ENCODE results near the gene WDR19.

The WDR19 gene

DNA sequence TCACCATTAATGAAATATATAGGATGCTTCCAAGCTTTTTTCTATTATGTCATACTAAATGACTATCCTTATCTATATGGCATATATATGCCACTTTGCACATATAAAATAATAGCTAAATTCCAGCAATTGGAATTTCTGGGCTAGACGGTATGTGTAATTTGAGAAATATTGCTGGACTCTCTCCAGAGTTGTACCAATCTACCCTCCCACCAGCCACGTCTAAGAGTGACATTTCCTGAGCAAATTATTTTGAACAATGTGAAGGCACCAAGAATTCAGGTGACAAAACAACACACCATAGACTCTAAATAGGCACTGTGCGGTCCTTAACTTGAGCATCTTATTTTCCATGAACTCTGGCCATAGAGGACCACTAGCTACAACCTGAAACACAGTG lies 121.5 kb downstream of the WDR19 start:
- H3K4me3 ChIP-seq (ENCODE audit: low read length) = no peak overlapping the region
- peaks cover 68% of the 10 kb centered on the region for H3K36me3 ChIP-seq (ENCODE audit: control insufficient read depth, low read depth, low read length)
- H3K9ac ChIP-seq (ENCODE audit: low read length) = no peak overlapping the region
- no peak overlapping the region for H3K27ac ChIP-seq (ENCODE audit: low read length)
- no peaks in the 10 kb centered on the region for H3K9me3 ChIP-seq (ENCODE audit: control insufficient read depth, low read depth, low read length)
- H3K4me1 ChIP-seq (ENCODE audit: control insufficient read depth, low read depth, low read length) = no peaks in the 10 kb centered on the region
- H3K27me3 ChIP-seq (ENCODE audit: control insufficient read depth, insufficient read depth, low read length) = no peaks in the 10 kb centered on the region

GRCh38 chr4:39304651-39305050 lies 122.3 kb downstream of the WDR19 start:
- no peaks in the 10 kb centered on the region for H3K4me1 ChIP-seq (ENCODE audit: control insufficient read depth, low read depth, low read length)
- H3K36me3 ChIP-seq (ENCODE audit: control insufficient read depth, low read depth, low read length) = peaks cover 69% of the 10 kb centered on the region
- H3K27ac ChIP-seq (ENCODE audit: low read length) = no peak overlapping the region
- H3K9ac ChIP-seq (ENCODE audit: low read length) = no peak overlapping the region
- no peaks in the 10 kb centered on the region for H3K9me3 ChIP-seq (ENCODE audit: control insufficient read depth, low read depth, low read length)
- no peaks in the 10 kb centered on the region for H3K27me3 ChIP-seq (ENCODE audit: control insufficient read depth, insufficient read depth, low read length)
- no peak overlapping the region for H3K4me3 ChIP-seq (ENCODE audit: low read length)

DNA sequence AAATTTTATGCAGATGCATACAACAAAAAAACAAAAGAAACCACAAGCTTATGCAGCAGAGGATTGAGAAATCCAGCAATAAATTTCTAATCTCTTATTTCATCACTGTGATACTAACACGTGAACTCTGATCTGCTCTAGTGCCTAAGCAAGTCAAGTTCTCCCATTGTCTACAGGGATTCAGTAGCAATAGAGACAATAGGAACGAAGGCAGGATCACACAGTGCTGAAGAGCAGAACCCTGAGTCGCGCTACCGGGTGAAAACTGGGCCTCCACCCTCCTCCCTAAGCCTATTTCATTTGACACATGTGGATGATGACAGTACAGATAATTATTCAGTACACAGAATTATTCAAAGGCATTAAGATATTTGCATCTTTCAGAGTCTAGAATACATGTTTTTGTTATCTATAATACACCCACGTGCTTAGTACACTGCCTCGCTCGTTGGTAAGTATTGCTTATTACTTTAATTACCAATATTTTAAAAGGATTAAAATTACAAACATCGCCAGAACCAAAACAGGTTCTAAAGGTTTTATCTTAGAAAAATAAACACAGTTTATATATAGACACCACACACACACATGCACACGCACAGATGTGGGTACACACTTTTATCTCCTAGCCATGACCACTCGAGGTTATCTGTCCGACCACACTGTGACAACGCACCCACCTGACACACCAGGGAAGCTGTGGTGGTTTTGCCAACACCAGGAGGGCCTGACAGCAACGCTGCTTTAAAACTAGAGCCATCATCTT lies 123.8 kb downstream of the WDR19 start:
- no peak overlapping the region for H3K27ac ChIP-seq (ENCODE audit: low read length)
- H3K9me3 ChIP-seq (ENCODE audit: control insufficient read depth, low read depth, low read length) = no peaks in the 10 kb centered on the region
- no peaks in the 10 kb centered on the region for H3K27me3 ChIP-seq (ENCODE audit: control insufficient read depth, insufficient read depth, low read length)
- H3K4me1 ChIP-seq (ENCODE audit: control insufficient read depth, low read depth, low read length) = no peaks in the 10 kb centered on the region
- no peak overlapping the region for H3K9ac ChIP-seq (ENCODE audit: low read length)
- no peak overlapping the region for H3K4me3 ChIP-seq (ENCODE audit: low read length)
- peaks cover 72% of the 10 kb centered on the region for H3K36me3 ChIP-seq (ENCODE audit: control insufficient read depth, low read depth, low read length)

DNA sequence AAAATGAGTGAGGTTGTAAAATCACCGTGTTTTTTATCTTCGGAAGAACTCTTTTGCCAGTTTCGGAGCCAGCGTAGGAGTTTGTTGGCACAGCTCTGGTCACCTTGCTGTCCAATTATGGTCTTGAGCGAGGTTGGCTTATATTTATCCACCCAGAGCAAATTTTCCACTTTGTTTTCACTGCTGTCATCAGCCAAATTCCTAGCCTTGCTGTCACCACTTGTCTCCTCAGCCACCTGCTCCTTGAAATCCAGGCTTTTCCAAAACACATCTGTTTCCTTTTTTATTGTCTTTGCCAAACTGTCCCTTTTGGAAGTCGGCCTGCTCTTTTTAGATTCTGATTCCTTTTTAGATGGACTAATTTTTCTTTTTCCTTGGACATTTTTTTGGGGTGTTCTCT lies 126.3 kb downstream of the WDR19 start:
- Histone ChIP-seq H3K27me3 (ENCODE audit: control insufficient read depth, insufficient read depth, low read length) (no peaks in the 10 kb centered on the region), H3K9me3 (ENCODE audit: control insufficient read depth, low read depth, low read length) (no peaks in the 10 kb centered on the region), H3K4me1 (ENCODE audit: control insufficient read depth, low read depth, low read length) (no peaks in the 10 kb centered on the region), H3K36me3 (ENCODE audit: control insufficient read depth, low read depth, low read length) (peaks cover 78% of the 10 kb centered on the region), H3K27ac (ENCODE audit: low read length) (no peak overlapping the region), H3K9ac (ENCODE audit: low read length) (no peak overlapping the region), H3K4me3 (ENCODE audit: low read length) (no peak overlapping the region)

- Histone ChIP-seq H3K4me1 (ENCODE audit: control insufficient read depth, low read depth, low read length) (no peaks in the 10 kb centered on the region), H3K27ac (ENCODE audit: low read length) (no peak overlapping the region), H3K9ac (ENCODE audit: low read length) (no peak overlapping the region), H3K27me3 (ENCODE audit: control insufficient read depth, insufficient read depth, low read length) (no peaks in the 10 kb centered on the region), H3K4me3 (ENCODE audit: low read length) (no peak overlapping the region), H3K9me3 (ENCODE audit: control insufficient read depth, low read depth, low read length) (no peaks in the 10 kb centered on the region), H3K36me3 (ENCODE audit: control insufficient read depth, low read depth, low read length) (peaks cover 80% of the 10 kb centered on the region)
These were observed 130.5 kb downstream of the WDR19 start for GRCh38 chr4:39312816-39313215.

DNA sequence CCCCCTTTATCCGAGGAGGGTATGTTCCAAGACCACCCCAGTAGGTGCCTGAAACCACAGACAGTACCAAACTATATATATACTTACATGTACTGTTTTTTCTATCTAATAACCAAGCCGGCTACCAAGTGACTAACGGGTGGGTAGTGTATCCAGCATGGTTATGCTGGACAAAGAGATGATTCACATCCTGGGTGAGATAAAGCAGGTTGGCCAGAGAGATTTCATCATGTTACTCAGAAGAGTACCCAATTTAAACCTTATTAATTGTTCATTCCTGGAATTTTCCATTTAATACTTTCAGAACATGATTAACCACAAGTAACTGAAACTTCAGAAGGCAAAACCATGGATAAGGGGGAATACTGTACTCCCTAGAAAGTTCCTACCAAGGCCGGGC lies 137.3 kb downstream of the WDR19 start:
- Histone ChIP-seq H3K9ac (ENCODE audit: low read length) (no peak overlapping the region), H3K27ac (ENCODE audit: low read length) (no peak overlapping the region), H3K36me3 (ENCODE audit: control insufficient read depth, low read depth, low read length) (peaks cover 50% of the 10 kb centered on the region)

GRCh38 chr4:39320381-39321115 lies 138.2 kb downstream of the WDR19 start:
- no peaks in the 10 kb centered on the region for H3K27me3 ChIP-seq (ENCODE audit: control insufficient read depth, insufficient read depth, low read length)
- H3K9ac ChIP-seq (ENCODE audit: low read length) = no peak overlapping the region
- no peaks in the 10 kb centered on the region for H3K9me3 ChIP-seq (ENCODE audit: control insufficient read depth, low read depth, low read length)
- no peaks in the 10 kb centered on the region for H3K4me1 ChIP-seq (ENCODE audit: control insufficient read depth, low read depth, low read length)
- H3K4me3 ChIP-seq (ENCODE audit: low read length) = no peak overlapping the region
- peaks cover 47% of the 10 kb centered on the region for H3K36me3 ChIP-seq (ENCODE audit: control insufficient read depth, low read depth, low read length)
- no peak overlapping the region for H3K27ac ChIP-seq (ENCODE audit: low read length)

More for the DNA sequence above, 137.3 kb downstream of the WDR19 start:
- Histone ChIP-seq H3K27me3 (ENCODE audit: control insufficient read depth, insufficient read depth, low read length) (no peaks in the 10 kb centered on the region), H3K4me1 (ENCODE audit: control insufficient read depth, low read depth, low read length) (no peaks in the 10 kb centered on the region), H3K9me3 (ENCODE audit: control insufficient read depth, low read depth, low read length) (no peaks in the 10 kb centered on the region), H3K4me3 (ENCODE audit: low read length) (no peak overlapping the region)

DNA sequence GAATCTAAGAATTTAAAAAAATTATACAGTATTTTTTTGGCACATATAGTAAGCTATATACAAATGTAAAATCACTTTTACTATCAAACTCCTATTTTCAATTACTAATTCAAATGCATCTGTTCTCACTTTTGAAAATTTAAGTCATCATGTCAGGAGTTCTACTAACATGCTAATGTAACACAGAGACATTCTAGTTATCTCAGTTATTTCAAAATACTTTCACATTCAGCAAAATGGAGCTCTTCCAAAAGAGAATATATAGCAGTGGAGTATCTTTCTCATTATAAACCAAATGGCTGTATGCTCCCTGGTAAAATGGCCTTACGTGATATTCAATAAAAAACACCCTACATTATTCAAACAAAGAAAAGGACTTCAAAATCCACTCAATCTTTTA lies 141.5 kb downstream of the WDR19 start:
- H3K4me3 ChIP-seq (ENCODE audit: low read length) = no peak overlapping the region
- no peaks in the 10 kb centered on the region for H3K4me1 ChIP-seq (ENCODE audit: control insufficient read depth, low read depth, low read length)
- H3K9me3 ChIP-seq (ENCODE audit: control insufficient read depth, low read depth, low read length) = no peaks in the 10 kb centered on the region
- H3K36me3 ChIP-seq (ENCODE audit: control insufficient read depth, low read depth, low read length) = peaks cover 47% of the 10 kb centered on the region
- H3K27ac ChIP-seq (ENCODE audit: low read length) = no peak overlapping the region
- H3K9ac ChIP-seq (ENCODE audit: low read length) = no peak overlapping the region
- H3K27me3 ChIP-seq (ENCODE audit: control insufficient read depth, insufficient read depth, low read length) = no peaks in the 10 kb centered on the region

DNA sequence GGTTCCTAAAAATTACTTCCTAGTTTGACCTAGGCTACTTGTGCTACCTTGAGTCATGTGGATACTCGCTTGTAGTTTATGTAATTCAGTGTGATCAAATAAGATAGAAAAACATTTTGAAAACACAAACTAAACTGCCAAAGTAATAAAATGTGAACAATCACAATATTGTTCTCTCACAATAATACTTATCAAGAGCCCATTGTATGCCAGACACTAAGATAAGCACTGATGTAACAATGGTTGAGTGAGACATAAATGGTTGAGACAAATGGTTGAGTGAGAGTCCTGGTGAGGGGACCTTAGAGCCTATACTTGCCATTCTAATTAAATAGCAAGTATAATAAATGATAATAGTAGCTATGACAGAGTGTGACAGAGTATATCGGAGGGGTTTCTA lies 142.1 kb downstream of the WDR19 start:
- Histone ChIP-seq H3K9ac (ENCODE audit: low read length) (no peak overlapping the region), H3K36me3 (ENCODE audit: control insufficient read depth, low read depth, low read length) (peaks cover 41% of the 10 kb centered on the region), H3K4me1 (ENCODE audit: control insufficient read depth, low read depth, low read length) (no peaks in the 10 kb centered on the region), H3K27ac (ENCODE audit: low read length) (no peak overlapping the region), H3K27me3 (ENCODE audit: control insufficient read depth, insufficient read depth, low read length) (no peaks in the 10 kb centered on the region), H3K9me3 (ENCODE audit: control insufficient read depth, low read depth, low read length) (no peaks in the 10 kb centered on the region), H3K4me3 (ENCODE audit: low read length) (no peak overlapping the region)

GRCh38 chr4:39324897-39325613 lies 142.7 kb downstream of the WDR19 start:
- no peak overlapping the region for H3K4me3 ChIP-seq (ENCODE audit: low read length)
- H3K27me3 ChIP-seq (ENCODE audit: control insufficient read depth, insufficient read depth, low read length) = no peaks in the 10 kb centered on the region
- peaks cover 35% of the 10 kb centered on the region for H3K36me3 ChIP-seq (ENCODE audit: control insufficient read depth, low read depth, low read length)
- no peaks in the 10 kb centered on the region for H3K9me3 ChIP-seq (ENCODE audit: control insufficient read depth, low read depth, low read length)
- no peak overlapping the region for H3K27ac ChIP-seq (ENCODE audit: low read length)
- no peak overlapping the region for H3K9ac ChIP-seq (ENCODE audit: low read length)
- no peaks in the 10 kb centered on the region for H3K4me1 ChIP-seq (ENCODE audit: control insufficient read depth, low read depth, low read length)

GRCh38 chr4:39326468-39326977 lies 144.2 kb downstream of the WDR19 start:
- H3K27me3 ChIP-seq (ENCODE audit: control insufficient read depth, insufficient read depth, low read length) = no peaks in the 10 kb centered on the region
- no peaks in the 10 kb centered on the region for H3K9me3 ChIP-seq (ENCODE audit: control insufficient read depth, low read depth, low read length)
- H3K36me3 ChIP-seq (ENCODE audit: control insufficient read depth, low read depth, low read length) = peaks cover 28% of the 10 kb centered on the region
- no peaks in the 10 kb centered on the region for H3K4me1 ChIP-seq (ENCODE audit: control insufficient read depth, low read depth, low read length)
- H3K27ac ChIP-seq (ENCODE audit: low read length) = no peak overlapping the region
- no peak overlapping the region for H3K9ac ChIP-seq (ENCODE audit: low read length)
- H3K4me3 ChIP-seq (ENCODE audit: low read length) = no peak overlapping the region
